Measurements from ENCODE around the gene COL4A2. TPM values are rescaled to one million over a fixed set of nuclear protein-coding genes. Genes with fewer than 3 reads are reported as not detected.

The COL4A2 gene
- total RNA-seq, 1 donor from 2014 or later: 1,465 TPM

DNA sequence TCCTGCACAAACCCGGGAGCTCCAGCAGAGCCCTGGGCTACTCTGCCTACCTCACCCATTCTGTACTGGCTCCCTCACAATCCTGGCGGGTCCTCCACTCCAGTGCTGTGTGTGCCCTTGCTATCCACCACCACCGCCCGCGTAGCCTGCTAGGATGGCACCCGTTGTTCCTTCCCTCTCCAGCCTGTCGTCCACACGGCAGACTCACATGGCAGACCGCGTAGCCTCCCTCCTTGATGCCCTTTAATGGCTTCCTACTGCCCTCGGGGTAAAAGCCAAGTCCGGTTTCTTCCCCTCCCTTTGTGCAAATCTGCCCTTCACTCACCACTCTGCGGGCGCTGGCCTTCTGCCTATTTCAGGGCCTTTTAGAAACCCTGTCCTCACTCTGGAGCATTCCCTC is 147.9 kb downstream of the COL4A2 start:
- DNase-seq (ENCODE audit: low read depth): no peak

DNA sequence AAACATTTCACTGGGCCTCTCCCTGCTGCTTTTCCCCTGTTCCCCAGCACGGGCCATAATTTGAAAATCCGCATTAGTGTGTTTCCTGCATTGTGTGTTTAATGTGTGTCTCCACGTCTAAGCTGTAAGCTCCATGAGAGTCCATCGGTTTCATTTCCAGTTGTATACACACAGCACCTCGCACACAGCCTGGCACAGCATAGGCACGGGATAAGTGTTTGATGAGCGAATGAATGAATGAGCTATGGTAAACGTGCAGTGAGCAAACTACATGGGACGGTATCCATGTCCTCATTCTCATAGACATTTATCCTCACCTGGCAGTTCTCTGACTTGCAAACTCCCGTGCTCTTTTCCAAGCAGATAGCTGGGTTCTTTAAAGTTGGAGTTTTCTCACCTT is 148.4 kb downstream of the COL4A2 start:
- DNase-seq (ENCODE audit: low read depth): no peak

DNA sequence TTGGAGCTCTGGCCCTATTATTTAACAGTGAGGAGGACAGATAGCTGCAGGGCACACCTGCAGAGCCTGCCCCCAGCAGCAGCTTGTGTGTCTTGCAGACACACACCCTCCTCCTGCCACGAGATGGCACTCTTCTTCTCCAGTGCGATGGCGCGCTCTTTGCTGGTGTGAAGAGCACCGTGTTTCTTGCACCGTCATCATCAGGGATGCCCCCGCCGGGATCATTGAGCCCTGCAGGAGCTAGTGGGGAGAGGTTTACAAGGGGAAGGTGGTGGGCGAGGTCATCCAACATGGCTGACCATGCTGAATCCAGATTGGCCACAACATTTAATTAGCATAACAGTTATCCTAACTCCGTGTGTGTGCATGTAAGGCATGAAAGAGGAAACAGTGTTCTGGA is 148.9 kb downstream of the COL4A2 start:
- DNase-seq (ENCODE audit: low read depth): peak; percentile 62

DNA sequence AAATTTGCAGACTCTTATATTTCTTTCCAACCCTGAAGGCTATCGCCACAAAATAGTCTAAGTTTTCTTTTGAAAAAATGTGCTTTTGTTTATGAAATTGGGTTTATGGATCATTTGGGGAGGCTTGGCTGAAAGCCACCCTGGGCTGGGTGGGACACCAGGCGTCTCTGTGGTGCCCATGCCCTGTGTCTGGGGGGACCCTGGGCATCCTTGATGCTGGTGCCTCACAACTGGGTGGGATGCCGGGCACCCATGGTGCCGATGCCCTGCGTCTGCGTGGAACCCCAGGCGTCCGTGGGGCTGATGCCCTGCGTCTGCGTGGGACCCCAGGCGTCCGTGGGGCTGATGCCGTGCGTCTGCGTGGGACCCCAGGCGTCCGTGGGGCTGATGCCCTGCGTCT is 149.5 kb downstream of the COL4A2 start:
- DNase-seq (ENCODE audit: low read depth): no peak

DNA sequence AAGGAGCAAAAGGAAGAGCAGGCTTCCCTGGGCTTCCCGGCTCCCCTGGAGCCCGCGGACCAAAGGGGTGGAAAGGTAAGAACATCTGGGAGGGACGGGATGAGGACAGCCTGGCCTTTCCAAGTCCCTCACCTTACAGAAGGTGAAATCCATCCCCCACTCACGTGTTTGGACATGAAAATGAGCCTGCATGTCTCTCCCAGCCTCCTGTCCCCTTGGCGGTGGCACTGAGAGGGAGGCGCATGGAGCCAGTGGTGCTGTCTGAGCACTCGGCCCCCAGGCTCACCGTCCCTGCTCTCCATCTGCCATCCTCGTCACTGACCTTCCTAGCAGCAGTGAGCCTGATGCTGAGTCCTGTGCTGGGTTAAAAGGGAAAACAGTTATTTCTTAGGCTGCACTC is 150.3 kb downstream of the COL4A2 start:
- DNase-seq (ENCODE audit: low read depth): no peak

DNA sequence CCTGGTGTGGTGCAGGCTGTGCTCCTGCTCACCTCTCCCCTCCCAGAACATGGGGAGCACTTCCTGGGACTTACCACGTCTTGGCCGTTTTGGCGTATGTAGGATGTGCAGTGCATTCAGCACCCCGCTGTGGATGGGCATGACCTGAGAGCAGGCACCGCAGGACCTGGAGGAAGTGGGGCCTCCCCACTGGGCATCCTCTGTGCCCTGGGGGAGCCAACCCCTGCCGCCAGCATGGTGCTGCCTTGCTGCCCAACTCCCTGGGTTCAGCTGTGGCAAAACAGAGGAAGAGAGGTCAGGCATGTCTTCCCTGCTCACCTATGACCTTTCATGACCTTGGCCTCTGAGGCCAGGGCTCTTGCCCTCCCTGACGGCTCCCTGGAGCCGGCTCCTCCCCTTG is 150.9 kb downstream of the COL4A2 start:
- no peak for DNase-seq (ENCODE audit: low read depth)

DNA sequence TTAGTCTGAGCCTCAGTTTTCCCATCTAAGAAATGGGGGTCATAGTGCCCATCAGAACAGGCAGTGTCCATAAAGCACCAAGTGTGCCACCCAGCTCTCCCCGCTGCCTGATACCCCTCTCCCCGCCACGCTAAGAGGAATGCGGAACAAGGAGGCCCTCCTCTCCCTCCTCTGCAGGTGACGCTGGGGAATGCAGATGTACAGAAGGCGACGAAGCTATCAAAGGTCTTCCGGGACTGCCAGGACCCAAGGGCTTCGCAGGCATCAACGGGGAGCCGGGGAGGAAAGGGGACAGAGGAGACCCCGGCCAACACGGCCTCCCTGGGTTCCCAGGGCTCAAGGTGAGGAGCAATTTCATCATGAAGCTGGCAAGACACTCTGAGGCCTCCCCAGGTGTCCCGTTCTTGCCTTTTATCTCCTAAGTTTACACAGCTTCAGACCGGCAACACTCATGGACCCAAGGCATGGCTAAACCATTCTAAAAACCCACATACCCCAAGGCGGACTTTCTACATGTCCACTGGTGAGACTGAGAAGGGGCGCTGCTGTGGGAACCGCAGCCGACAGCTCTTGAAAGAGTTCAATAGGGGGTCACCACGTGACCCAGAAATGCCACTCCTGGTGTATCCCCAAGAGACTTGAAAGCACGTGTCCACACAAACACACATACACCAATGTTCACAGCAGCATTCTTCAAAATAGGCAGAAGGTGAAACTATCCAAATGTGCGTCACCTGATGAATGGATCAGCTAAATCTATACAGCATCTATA is 151.7 kb downstream of the COL4A2 start:
- no peak for DNase-seq (ENCODE audit: low read depth)

DNA sequence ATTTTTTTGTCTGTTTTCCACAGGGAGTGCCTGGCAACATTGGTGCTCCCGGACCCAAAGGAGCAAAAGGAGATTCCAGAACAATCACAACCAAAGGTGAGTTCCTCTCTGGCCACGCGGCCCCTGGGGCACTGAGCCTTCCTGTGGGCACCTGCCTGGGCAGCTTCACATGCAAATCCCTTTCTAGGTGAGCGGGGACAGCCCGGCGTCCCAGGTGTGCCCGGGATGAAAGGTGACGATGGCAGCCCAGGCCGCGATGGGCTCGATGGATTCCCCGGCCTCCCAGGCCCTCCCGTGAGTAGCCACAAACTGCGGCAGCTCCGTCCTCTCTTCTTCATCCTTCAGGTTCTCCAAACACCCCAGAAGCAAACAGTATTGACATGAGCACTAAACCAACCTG is 155.0 kb downstream of the COL4A2 start:
- DNase-seq (ENCODE audit: low read depth): no peak

DNA sequence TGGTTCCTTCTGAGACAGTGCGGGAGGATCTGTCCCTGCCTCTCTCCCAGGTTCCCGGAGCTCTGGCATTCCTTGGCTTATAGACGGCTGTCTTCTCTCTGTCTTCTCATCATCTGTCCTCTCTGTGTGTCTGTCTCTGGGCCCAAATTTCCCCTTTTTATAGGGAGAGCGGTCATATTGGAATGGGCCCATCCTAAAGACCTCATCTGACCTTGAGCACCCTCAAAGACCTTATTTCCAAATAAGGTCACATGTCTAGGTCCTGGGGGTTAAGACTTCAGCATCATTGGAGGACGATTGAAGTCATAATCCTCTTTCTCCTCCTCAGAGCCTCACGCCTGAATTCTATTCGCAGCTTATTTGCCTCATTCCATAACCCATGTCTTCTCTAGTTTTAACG is 156.1 kb downstream of the COL4A2 start:
- no peak for DNase-seq (ENCODE audit: low read depth)

DNA sequence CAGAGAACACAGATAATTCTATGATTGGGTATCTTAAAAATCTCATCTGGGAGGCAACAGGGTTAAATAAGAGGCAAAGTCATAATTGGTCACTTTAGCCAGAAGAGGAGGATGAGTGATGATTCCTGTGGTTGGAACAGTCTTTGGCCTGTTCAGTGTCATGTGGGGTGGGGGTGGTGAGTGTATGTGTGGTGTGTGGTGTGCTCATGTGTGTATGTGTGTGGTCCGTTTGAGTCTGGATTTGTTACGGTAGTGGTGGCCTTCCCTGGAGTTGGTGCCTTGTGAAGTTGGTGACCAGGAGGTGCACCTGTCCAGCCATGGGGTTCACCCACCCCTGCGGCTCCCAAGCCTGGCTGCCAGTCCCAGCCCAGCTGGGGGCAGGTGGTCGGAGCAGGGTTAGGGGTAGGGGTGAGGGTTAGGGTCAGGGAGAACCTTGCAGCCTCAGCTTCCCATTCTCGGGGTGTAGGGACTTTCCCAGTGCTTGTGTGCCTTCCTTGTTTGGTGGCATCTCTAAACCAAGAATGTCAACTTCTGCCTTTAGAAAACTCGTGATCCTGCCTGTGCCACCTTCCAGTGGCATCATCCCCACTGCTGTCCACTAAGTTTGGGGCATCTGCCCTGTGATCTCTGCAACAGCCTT is 156.9 kb downstream of the COL4A2 start:
- DNase-seq (ENCODE audit: low read depth): no peak

DNA sequence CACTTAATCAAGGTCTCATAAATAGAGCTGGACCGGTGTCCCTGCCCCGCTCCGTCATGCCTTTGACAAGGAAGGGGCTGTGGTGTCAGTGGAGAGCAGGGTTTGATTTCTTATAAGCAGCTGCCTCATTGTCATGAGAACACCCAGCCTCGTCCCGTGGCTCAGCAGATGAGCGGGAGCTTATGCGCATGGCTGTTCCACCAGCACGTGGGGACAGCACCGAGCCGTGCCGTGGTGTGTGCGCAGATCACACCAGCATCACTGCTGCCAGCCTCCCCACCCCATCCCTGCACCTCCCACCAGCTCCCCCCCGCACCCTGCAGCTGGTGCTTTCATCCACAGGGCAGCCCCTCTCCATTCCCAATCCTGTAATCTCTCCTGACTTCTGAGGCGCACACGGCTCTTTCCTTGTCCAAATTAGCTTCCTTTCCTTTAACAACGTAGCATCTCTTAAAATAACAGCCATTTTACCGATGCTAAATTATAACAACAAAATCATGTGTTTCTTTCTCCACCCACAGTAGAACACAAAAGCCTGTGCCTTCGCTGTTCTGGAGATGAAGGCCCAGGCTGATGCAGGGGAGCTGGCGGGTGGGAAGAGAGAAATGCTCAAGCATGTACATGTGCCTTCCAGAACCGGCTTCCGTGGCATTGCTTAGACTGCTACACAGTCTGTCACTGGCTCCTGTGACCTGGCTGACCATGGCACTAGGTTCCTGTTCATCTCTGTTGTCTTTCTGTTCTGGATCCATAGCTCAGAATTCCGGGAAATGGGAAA is 157.7 kb downstream of the COL4A2 start:
- no peak for DNase-seq (ENCODE audit: low read depth)

DNA sequence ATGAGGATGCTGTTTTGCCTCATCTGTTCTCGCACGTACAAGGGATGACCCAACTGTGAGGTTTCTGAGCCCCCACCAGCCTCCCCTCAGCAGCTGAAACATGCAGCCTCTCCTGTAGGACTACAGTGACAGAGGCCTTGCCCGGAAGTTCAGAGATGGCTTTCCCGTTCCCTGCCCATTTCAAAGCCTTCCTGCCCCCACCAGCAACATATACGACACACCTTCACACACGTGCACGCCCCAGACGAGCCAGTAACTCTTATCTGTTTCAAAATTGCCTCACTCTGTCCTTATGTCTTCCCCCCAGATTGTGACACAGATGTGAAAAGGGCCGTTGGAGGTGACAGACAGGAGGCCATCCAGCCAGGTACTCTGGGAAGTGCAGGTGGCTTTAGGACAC is 158.6 kb downstream of the COL4A2 start:
- no peak for DNase-seq (ENCODE audit: low read depth)

DNA sequence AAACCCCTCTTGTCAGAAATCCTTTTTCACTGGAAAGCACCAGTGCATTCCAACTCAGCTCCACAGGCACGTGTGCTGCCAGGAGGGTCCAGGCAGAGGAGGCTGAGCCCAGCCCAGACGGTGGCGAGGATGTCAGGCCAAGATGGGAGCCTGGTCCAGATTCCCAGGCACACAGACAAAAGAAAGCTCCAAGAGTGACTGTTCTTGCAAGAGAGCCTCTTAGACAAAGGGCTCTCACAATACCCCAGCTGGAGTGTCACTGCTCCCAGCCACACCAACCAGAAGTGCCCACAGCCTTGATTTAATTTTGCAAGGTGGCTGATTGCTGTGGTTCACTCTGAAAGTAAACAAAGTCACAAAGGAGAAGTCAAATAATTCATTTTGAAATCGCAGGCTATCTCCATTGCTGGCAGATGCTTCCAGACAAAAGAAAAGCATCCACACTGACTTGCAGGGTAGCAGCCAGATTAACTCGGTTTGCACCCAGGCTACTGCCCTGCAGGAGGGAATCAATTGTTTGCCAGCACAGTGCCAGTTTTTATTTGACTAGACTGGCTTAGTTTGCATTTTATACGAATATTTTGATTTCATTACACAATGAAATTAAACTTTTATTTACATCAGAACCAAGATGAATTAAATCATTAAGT is 159.3 kb downstream of the COL4A2 start:
- no peak for DNase-seq (ENCODE audit: low read depth)

DNA sequence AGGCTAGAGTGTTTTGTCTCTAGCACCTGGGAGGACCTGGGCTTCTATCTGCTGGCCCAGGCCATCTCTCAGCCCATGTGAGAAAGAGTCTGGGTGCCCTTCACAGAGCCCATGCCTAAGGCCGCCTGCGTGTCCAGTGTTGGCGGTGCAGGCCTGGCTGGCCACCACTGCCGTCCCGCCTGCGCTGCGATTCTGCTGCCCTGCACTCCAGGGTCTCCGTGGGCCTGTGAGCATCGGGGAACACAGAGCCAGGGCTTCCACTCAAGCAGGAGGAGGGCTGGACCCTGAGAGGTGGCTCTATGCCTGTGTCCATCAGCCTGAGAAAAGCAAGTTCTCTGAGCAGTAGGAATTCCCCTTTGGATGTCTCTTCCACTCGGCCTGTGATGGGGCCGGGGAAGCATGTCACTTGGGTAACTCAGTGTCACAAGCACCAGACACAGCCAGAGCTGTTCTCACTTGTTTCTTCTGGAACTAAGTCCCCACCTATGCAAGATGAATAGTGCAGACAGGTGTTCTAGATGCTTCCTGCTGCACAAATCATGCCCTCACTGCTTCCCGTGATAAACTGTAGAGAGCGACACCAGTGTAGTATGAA is 160.5 kb downstream of the COL4A2 start:
- no peak for DNase-seq (ENCODE audit: low read depth)

DNA sequence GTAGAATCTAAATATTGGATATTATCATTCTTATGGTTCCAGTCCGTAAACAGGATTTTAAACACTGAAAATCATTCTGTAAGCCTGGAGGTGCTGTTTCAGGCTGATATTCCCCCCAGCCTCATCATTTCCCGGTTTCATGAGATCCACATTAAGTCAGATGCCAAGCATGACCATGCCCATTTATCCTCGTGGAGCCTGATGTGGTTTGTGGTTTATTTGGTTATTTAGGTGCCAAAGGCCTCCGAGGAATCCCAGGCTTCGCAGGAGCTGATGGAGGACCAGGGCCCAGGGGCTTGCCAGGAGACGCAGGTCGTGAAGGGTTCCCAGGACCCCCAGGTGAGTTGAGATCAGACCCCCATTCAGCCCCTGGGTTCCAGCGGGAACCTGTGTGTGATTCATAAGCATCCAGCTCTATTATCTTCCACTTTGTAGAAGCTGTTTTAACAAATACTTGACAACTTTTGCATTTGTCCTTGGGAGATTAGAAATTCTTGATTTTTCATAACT is 162.0 kb downstream of the COL4A2 start:
- DNase-seq (ENCODE audit: low read depth): no peak

DNA sequence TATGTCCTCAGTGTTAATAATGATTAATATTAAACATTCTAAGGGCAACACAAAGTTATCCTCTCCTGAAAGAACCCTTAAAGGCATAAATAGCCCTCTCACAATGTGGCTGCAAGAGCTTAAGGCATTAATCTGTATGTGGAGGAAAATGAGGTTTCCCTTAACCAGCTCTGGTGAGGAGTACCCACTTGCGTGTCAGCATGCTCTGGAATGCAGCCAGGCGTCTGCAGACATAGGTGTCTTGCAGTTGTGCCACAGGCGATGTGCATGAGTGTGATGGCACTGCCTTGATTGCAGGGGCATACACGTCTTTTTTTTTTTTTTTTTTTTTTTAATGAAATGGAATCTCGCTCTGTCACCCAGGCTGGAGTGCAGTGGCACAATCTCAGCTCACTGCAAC is 162.5 kb downstream of the COL4A2 start:
- no peak for DNase-seq (ENCODE audit: low read depth)

DNA sequence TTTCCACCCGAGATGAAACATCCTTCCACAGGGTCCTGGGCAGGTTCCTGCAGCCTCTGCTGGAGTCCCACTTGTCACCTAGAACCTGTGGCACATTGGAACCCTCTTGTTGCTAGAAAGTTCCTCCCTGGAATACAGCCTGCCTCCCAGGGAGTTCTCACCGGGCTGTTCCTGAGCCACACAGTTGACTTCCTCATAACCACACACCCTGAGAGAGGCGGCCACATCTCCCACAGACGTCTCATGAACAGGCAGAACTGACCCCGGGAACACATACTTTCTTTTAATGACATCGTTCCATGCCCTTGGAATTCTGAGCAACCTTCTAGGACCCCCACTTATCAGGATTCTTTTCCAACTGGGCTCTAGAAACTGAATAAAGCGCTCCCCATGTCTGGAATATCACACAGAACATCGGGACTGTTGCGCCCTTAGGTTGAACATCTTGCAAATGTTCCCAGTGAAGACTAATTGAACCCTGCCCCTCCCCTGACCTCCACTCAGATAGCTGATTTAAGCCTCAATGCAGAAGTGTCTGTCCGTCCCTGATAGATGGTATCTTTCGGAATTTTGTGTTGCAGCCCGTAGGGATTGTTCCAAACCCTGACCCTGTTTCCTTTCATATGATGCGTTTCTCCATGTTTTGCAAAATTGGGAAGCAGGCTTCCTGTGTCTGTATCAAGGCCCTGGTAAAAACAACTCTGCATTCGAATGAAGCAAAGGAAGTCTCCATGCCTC is 163.4 kb downstream of the COL4A2 start:
- DNase-seq (ENCODE audit: low read depth): no peak

DNA sequence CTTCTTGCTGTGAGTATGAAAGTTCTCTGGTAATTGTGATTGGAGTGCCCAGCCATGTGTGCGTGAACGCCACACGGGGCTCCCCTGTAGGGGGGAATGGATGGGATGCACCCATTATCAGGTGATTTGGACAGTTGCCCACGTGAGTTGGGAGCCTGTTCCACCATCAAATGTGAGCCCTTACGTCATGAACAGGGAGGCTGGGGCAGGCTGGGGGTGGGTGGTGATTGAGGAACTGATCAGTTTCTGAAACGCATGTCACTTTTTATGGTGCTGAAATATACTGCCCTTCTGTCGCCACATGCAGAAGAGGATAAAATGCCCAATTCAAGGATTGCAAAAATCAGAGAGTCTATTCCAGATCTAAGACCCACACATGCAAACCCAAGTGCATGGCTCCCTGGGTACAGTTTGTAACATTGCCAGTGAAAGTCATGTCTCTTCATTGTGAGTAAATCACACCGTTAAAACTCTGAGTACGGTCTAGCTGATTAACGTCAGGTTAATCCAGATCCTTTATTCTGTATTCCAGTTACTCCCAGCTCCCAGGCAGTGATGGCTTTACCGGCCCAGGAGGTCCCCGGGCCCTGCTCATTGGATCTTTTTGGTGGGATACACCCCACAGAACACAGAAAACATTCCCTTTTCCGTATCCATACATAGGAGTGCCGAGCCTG is 164.2 kb downstream of the COL4A2 start:
- DNase-seq (ENCODE audit: low read depth): no peak

DNA sequence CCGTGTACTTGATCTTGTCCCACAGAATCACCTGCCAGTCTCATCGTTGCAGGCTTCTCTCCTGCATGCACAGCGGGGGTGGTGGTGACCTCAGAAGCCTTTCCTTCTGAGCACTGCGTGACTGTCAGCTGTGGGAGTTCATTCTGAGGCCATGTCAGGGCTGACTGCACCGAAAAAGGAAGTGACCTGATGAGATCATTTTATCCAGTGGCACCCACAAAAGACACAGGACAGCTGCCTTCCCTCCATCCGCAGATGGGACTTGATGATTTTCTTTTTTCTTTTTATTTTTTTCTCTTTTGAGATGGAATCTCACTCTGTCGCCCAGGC is 164.7 kb downstream of the COL4A2 start:
- DNase-seq (ENCODE audit: low read depth): peak; percentile 68

DNA sequence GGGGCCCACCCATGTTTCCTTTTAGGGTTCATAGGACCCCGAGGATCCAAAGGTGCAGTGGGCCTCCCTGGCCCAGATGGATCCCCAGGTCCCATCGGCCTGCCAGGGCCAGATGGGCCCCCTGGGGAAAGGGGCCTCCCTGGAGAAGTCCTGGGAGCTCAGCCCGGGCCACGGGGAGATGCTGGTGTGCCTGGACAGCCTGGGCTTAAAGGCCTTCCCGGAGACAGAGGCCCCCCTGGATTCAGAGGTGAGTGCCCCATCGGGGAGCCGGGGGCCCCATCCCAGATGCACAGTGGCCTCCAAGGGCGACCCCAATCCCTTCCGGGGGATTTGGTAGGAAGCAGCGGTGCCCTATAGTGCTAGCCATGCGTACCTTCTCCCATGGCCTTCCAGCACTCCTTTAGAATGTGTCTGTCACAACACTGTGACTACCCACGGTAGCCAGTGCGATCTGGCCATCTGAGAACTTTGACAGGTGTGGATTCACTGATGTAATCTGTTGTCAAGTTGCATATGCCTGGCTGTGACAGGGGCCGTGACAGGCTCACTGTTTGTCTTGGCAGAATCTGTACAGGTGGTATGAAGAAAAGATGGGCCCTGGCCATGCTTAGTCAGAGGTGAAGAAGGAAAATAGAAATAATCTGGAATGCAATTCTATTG is 165.9 kb downstream of the COL4A2 start:
- DNase-seq (ENCODE audit: low read depth): no peak

All from renal cortical epithelial cell (primary cell).